HG03521 (cell line): ENCODE measurements around the gene CTCFL.
A peak's percentile ranks its signal among the peaks of the same experiment; 100 is the strongest.
"Not testable (repeated sequence)": the region's sequence is repeated elsewhere in the genome, so short reads cannot be mapped to it uniquely, and the experiment has no call there.

ENCODE experiments used
- ATAC-seq: cut with Tn5 transposase; IDR thresholded peaks from one replicate; pipeline ENCODE4 v1.9.1; 2021; ENCODE audit warnings: mild to moderate bottlenecking, moderate library complexity; ENCODE audit not compliant: unreplicated experiment

The CTCFL gene

DNA sequence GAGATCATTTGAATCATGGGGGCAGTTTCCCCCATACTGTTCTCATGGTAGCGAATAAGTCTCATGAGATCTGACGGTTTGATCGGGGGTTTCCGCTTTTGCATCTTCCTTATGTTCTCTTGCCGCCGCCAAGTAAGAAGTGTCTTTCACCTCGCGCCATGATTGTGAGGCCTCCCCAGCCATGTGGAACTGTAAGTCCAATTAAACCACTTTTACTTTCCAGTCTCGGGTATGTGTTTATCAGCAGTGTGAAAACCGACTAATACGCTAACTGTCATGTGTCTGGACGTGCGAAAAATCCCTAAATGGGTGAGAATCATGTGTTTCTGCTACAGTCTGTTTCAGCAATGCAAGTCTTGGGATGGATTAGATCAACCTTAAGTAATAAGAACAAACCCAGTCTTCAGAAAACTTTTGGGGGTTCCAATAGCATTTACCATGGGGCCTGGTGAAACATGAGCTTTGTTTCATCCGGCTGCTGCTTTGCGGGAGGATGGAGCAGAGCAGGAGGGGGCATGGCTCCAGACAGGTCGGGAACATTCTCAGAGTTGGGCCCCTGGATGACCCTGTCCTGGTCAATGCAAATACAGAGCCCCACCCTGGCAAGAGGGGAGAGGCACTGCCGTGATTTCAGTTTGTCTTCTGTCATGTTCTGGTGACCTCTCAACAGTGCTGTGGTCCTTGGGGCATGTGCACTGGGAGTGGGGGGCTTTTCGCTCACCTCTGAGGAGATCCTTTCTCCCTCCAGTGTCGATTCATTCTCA is 41.5 kb downstream of the CTCFL start:
- ATAC-seq = no peak

DNA sequence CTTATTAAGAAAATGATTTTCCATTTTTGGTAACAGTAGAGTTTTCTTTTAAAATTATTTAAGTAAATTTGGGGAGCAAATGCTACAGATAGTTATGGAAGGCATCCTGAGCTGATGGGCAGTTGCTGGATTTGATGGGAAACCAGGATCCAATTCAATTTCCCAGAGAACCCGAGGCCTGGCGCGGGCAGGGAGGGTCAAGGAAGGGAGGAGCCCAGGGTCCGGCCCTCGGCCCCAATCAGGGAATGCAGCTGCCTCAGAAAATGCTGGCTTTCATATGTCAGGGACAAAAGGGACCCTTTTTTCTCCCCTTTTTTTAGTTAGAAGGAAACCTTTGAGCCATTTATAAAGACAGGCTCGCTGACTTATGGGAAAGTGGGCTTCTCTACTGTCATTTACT is 42.1 kb downstream of the CTCFL start:
- ATAC-seq = no peak

DNA sequence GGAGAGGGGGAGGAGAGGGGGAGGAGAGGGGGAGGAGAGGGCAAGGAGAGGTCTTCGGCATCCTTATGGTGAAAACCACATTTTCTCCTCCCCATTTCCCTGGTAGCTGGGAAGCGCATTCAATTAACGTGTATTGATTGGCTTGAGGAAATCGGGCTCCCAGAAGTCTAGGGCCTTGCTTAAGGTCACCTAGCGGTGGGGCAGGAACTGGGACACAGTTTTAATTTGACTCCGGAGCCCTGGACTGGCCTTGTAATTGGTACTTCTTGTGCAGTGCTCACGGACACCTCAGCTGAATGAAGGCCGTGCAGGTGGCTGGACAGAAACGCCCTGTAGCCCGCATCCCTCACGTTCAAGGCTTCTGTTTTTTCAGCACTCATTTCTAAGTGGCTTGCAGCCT is 42.8 kb downstream of the CTCFL start:
- no peak for ATAC-seq

DNA sequence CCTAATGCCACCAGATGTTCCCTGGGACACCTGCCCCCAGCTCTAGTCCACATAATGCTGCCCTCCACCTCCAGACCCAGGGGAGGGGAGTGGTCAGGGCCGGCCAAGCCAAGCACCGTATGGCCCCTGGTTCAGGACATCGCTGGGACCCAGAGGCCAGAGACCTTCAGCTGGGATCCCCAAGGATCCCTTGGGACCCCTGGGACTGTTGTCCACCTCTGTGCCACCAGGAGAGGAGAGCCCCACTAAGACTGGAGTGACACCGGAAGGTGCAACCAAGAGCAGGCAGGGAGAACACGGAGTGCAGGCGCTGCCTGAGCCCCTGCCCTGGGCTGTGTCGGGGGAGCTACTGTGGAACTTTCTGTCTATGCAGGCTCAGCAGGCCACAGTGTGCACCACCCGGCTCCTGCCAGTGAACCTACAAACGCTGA is 43.6 kb downstream of the CTCFL start:
- peak; percentile 28 for ATAC-seq

DNA sequence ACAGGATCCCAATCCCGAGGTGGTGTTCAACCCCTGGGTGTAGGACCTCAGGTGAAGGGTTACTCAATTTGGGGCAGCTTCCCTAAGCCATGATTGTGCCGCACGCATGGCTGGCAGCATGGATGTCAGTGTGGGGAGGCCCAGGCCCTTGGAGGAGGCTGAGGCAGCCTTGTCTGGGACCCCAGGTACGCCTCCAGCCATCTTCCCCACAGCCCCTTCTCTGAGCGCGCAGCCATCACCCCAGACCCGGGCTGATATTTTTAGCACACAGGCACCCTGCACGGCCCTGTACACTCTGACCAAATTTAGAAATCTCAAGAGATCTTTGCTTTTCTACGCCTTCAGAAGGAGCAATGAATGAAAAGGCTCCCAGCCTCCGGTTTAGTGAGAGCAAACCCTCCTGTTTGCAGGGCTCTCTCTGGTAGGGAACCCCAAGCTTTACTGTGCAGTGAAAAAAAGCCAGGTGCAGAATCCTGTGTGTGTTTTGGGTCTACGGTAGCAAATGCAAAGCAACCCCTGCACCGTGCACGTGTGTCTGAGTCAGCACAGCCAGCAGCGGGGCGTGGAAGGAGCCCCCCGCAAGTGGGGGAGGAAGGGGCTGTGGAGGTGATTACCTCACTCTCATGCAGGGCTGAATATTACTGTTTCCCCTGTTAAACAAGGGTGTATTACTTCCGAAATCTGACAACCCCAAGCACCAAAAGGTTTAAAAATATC is 44.3 kb downstream of the CTCFL start:
- ATAC-seq = peak; percentile 49

DNA sequence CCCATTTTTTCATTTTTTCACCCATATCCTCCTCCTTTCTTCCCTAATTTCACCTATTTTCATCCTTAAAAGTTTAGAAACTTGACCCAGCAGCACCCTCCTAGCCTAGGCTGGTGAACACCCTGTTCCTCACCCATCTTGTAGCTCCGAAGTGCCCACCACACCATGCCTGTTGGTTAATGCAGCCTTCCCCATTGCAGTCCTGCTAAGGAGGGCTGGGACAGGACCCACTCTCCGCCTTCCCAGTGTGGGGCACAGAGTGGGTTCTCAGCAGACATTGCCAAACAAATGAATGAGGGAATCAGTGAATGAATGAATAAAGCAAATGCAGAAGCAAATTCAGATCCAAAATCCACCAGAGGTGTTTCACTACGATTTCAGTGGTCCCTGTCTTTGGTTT is 45.7 kb downstream of the CTCFL start:
- no peak for ATAC-seq

DNA sequence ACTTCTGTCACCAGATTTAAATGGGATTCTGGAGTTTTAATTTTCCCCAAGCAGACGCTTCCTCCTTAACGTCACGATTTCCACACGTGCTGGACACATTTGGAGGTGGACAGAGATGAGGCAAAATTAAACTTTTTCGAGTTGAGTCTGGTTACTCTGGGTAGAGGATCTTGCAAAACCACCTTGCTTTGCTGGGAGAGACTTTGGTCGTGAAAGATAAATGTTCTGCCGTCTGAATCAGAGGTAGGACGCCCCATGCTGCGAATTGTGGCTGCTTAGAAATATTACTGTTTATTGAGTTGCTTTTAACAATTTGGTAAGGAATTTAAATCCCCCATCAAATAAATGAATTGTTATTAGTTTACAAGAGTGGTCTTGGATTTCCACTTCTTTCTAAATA is 46.8 kb downstream of the CTCFL start:
- ATAC-seq = no peak

DNA sequence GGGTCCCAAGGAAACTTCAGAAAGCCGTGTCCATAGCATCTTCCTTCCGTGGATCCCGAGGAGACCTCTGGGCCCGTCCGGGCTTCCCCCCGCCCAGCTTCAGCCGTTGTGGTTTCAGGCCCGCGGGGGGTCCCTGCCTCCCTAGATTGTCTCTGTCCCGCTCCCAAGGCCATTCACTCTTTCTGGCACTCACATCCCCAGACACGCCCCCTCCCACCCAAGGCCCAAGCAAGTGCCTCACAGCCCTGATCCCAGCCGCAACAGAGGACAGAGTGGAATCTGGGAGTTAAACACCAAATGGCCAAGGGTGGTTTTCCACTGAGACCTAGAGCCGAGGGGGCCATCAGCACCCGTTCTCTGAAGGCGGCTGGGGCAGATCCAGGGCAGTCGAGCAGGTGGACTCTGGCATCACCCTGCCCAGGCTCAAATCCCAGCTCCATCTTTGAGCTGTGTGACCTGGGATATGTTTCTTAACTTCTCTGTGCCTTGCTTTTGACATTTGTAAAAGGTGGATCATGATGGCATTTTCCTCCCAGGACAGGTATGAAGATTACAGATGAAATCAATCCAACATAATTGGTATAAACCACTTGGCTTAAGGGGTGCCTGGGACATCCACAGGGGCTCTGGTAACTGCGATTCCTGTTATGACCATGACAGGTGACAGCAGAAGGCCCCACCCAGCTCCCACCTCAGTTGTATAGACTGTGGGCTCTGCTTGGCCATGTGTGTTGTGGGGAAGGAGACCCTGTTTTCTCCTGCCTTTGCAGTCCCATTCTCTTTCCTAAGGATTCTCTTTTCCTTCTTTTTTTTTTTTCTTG is 48.1 kb downstream of the CTCFL start:
- ATAC-seq = no peak

DNA sequence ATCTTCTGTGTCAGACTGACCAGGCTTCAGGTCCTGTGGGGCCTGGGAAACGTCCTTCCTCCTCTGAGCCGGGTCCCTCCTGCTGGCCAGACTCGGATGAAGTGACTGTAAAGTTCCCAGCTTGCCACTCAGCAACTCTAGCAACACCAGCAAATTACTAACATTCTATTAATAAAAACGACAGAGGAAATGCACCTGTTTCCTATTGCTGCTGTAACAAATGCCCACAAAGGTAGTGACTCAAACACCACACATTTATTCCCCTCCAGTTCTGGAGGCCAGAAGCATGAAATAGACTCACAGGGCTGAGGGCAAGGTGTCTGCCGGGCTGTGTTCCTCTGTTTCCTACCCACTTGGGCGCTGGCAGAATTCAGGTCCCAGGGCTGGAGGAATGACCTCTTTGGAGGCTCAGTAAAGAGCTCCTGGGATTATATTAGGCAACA is 48.8 kb downstream of the CTCFL start:
- no peak for ATAC-seq

DNA sequence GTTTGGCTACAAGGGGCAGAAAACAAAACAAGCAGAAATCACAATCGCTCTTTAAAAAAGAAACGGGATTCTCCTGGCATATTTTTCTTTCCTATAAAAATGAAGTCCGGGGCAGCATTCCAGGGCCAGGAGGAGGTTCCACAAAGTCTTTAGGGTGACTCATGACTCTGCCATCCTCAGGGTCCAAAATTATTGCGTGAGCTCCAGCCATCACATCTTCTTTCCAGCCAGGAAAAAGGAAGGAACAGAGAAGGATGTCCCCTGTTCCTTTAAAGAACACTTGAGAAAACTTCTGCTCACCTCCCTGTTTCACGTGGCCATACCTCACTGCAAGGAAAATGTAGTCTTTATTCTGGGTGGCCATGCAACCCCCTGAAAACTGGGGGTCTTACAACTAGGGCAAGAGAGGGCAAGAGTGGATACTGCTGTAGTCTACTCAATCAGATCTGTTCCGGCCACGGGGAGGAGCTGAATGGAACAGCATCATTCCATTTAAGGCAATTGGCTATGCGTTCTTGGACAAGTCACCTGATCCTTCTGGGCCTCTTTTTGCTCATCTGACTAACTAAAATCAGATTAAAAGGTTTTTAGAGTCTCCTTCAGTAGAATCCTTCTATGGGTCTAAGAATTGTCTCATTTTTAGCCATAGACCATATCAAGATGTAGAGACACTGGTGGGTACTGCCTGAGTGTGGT is 49.4 kb downstream of the CTCFL start:
- no peak for ATAC-seq

DNA sequence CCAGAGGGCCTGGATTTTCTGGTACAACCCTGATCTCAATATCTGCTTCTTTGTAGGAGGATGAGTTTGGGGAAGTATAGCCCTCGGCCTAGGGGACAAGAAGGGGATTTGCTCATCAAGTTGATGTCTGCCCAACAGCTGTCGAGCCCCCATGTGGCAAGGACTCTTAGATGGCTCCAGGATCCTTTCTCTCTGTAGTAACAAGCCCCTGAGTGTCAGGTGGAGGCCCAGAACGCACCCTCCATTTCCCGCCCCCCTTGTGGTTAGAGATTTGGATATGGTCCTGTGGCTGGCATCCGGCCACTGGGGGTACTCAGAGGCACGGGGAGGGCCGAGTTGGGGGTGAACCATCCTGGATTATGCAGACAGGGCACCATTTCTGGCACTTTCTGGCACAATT is 50.1 kb downstream of the CTCFL start:
- ATAC-seq = no peak

DNA sequence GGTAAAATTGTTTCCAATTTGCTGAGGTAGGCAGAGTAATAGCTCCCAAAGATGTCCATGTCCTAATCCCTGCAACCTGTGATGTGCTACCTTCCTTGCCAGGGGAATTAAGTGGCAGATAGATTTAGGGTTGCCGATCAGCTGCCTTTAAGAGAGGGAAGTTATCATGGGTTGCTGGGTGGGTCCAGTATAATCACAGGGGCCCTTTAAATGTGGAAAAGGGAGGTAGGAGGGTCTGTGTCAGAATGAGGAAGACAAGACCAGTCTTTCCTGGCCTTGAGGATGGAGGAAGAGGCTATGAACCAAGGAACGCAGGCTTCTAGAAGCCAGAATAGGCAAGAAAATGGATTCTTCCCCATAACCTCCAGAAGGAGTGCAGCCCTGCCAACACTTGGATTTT is 50.7 kb downstream of the CTCFL start:
- no peak for ATAC-seq

DNA sequence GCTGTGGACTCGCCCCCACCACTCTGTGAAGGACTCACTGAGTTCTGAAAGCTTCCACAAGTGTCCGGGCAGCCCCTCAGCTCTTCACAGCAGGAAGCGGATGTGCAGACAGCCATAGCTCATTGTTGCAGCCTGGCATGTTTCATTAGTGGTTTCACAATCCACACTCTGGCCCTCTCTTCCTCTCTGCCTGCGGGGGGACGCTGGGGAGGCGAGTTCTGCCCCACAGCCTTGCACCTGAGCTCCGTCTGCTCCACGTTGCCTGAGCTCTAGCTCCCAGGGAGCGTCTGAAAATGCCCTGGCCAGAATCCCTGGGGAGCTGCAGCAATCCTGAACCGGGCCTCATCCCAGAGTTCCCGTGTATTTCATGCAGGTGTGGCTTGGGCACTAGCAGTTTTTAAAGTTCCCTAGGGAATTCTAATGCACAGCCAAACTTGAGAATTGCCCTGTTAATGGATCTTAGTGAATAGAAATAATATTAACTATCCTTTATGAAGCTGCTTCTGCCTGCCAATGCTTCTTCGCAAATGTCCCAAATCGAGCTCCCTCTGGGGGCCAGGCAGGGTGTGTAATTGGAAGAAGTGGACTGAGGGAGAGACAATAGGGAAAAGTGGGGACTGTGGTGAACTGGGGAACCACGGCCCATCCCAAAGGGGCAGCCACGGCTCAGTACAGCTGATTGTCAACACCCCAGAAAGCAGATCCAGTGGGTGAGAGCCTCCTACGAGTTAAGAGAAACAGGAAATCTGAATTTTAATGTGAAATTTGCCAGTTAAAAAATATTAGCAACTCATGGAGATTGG is 51.5 kb downstream of the CTCFL start:
- no peak for ATAC-seq

DNA sequence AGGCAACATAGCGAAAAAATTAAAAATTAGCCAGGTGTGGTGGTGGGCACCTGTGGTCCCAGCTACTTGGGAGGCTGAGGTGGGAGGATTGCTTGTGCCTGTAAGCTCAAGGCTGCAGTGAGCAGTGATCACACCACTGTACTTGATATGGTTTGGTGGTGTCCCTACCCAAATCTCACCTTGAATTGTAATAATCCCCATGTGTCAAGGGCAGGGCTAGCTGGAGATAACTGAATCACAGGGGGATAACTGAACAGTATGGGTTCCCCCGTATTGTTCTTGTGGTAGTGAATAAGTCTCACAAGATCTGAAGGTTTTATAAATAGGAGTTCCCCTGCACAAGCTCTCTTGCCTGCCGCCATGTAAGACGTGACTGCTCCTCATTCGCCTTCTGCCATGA is 52.5 kb downstream of the CTCFL start:
- ATAC-seq = not testable (repeated sequence)

DNA sequence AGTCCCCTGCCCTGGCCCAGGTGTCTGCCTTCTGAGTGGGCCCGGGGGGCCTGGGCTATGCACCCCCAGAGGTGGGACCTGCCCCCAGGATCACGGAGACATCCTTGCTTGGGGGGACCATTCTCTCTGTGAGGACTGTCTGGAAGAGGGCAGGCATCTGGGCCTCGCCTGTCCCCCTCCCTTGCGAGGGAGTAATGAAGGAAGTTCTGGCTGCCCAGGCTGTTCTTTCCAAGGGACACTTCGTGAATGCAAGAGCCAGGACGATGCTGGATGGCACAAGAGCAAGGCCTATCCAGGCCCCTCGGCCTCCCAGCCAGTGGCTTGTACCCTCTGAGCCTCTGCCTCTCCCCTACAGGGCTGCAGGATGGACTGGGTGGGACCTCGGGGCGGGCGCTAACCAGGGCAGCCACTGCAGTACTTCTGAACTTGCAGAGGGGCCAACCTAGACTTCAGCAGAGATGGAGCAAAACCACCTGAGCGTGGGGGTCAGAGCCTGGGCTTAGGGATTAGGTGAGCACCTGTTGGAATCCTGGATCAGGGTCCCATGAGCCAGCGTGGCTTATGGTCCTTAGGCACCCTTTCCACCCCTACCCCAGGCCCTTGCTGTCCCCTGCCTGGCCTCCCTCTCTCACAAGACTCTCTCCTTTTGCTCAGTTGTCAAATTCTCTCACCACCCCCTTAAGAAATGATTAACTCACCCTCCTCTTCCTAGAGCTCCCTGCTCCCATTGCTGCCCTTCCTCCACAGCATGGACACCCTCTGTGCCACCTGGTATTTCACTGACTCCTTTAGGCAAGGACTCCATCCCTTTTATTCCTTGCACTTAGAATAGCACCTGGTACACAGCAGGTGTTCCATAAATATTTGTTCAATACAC is 53.2 kb downstream of the CTCFL start:
- ATAC-seq = no peak

DNA sequence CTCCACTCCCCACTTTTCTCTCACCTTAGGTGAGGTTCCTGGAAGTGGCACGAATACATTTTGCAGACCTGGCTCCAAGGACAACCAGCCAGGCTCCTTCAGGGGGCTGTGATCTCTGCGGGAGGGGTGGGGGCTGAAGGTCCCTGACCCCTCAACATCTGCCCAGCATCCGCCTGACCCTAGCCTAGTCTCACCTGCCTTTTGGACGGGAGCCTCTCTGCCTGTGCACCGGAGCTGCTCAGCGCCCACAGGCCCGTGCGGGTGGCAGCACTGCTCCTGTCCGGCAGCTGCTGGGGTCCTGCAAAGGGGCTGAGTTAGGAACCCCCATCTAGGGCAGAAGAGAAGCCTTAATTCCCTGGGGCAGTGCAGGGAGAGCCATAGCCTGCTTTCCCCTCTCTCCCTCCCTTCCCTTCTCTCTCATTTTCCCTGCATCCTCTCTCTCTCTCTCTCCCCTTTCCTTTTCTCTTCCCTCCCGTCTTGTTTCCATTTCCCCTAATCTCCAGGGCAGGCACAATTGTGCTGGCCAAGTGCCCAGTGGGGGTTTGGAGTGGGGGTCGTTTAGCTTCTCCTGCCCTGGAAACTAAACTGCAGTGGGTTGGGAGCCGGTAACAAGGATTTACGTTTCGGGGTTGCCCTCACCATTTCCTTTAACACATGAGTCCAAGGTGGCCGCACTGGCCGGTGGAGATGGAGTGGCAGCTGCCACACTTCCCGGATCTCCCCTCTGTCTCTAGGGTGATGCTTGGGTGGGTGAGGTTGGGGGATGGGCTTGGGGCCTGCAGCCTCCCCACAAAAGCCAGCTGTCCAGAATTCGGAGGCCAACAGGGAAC is 54.1 kb downstream of the CTCFL start:
- no peak for ATAC-seq

DNA sequence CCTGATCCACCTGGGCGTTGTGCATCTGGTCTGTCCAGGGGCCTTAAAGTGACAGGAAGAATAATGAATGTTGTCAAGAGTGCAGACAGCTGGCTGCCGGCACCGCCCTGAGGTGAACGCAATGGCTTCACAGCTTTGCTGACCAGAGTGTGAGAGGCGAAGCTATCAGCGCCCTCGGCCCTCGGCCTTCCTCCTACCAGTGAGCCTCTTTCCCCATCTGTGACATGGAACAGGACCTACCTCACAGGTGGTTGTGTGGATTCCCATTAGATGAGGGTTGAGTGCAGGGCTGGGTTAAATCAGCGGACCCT is 54.8 kb downstream of the CTCFL start:
- no peak for ATAC-seq

DNA sequence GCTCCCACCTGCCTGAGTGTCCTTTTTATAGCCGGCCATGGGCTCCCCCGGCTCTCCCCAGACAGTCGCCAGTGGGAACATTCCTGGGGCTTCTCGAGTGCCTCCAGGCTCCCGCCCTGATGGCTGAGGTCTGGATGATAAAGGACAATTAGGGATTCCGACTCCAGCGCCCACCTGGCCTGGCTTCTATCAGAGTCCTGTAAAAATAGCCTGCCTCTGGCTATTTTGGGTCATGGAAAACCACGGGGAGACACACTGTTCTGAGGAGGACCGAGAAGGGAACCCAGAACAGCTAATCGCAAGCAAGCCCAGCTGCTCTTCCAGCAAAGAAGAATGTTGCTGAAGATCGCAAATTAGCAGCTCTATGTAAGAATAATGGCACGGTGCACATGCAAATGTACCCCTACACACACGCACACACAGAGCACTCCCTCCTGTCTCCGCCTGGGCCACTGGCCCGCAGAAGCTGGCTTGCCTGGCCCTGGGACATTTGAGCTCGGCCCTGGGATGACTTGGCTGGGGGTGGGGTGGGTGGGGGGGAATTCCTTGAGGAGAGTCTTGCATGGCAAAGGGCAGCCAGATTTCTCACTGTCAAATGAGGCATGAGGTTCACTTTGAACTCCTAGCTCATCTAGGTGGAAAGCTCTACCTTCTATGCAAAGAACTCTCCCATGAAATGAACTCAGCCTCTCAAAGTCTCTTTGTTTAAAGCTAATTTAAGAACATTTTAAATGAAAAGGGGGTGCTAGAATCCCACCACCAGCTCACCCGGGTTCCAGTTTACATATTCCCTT is 55.3 kb downstream of the CTCFL start:
- no peak for ATAC-seq
